ENCODE data around the gene NTRK1.

NTRK1 gene

GRCh38 chr1:156879876-156880275 lies 19.2 kb downstream of the NTRK1 start:
- DNase-seq (ENCODE audit: low spot score) (no peak), FAIRE-seq (no peak)

- no peak for FAIRE-seq
Measured at GRCh38 chr1:156880473-156880872, 19.8 kb downstream of the NTRK1 start.

GRCh38 chr1:156881101-156881500 lies 20.4 kb downstream of the NTRK1 start:
- FAIRE-seq, result no peak
- DNase-seq (ENCODE audit: low spot score), result no peak

More at GRCh38 chr1:156880473-156880872, 19.8 kb downstream of the NTRK1 start:
- no peak for DNase-seq (ENCODE audit: low spot score)

GRCh38 chr1:156881663-156882062 lies 21.0 kb downstream of the NTRK1 start:
- no peak for DNase-seq (ENCODE audit: low spot score)

GRCh38 chr1:156882543-156882942 lies 21.9 kb downstream of the NTRK1 start:
- no peak for FAIRE-seq

More at GRCh38 chr1:156881663-156882062, 21.0 kb downstream of the NTRK1 start:
- no peak for FAIRE-seq

GRCh38 chr1:156883919-156884318 lies 23.3 kb downstream of the NTRK1 start:
- FAIRE-seq, result no peak
- no peak for DNase-seq (ENCODE audit: low spot score)

More at GRCh38 chr1:156882543-156882942, 21.9 kb downstream of the NTRK1 start:
- no peak for DNase-seq (ENCODE audit: low spot score)

GRCh38 chr1:156884560-156885184 lies 24.0 kb downstream of the NTRK1 start:
- FAIRE-seq (no peak), DNase-seq (ENCODE audit: low spot score) (no peak)

- FAIRE-seq, result no peak
- DNase-seq (ENCODE audit: low spot score), result no peak
Measured at GRCh38 chr1:156885314-156885713, 24.6 kb downstream of the NTRK1 start.

GRCh38 chr1:156885880-156886355 lies 25.3 kb downstream of the NTRK1 start:
- DNase-seq (ENCODE audit: low spot score) (no peak), FAIRE-seq (no peak)

- FAIRE-seq (no peak), DNase-seq (ENCODE audit: low spot score) (no peak)
Measured at GRCh38 chr1:156886583-156887281, 26.1 kb downstream of the NTRK1 start.

- DNase-seq (ENCODE audit: low spot score) (no peak), FAIRE-seq (no peak)
Measured at GRCh38 chr1:156887317-156887716, 26.7 kb downstream of the NTRK1 start.

- no peak for FAIRE-seq
- DNase-seq (ENCODE audit: low spot score), result no peak
Measured at GRCh38 chr1:156887734-156888133, 27.1 kb downstream of the NTRK1 start.

GRCh38 chr1:156889802-156890580 lies 29.3 kb downstream of the NTRK1 start:
- peak; percentile 70 for DNase-seq (ENCODE audit: low spot score)
- no peak for FAIRE-seq

GRCh38 chr1:156892190-156893047 lies 31.8 kb downstream of the NTRK1 start:
- FAIRE-seq (no peak), DNase-seq (ENCODE audit: low spot score) (peak; percentile 63)

- no peak for DNase-seq (ENCODE audit: low spot score)
- no peak for FAIRE-seq
Measured at GRCh38 chr1:156893048-156893953, 32.6 kb downstream of the NTRK1 start, which contains the start of gene PEAR1. Gene PEAR1, plus strand, starts transcription at chr1:156893718. Its CDS starts 10,209 bp downstream, at chr1:156903927.

- DNase-seq (ENCODE audit: low spot score) (no peak), FAIRE-seq (no peak)
Measured at GRCh38 chr1:156894001-156894400, 33.3 kb downstream of the NTRK1 start.

GRCh38 chr1:156894711-156895454 lies 34.2 kb downstream of the NTRK1 start:
- no peak for DNase-seq (ENCODE audit: low spot score)
- FAIRE-seq, result no peak

- DNase-seq (ENCODE audit: low spot score) (no peak), FAIRE-seq (no peak)
Measured at GRCh38 chr1:156895455-156895812, 34.8 kb downstream of the NTRK1 start.

- DNase-seq (ENCODE audit: low spot score) (no peak), FAIRE-seq (no peak)
Measured at GRCh38 chr1:156895927-156896326, 35.3 kb downstream of the NTRK1 start.

Data from RCC 7860 (cell line).